ENCODE data around the gene THBD.

THBD gene

GRCh38 chr20:23061734-23062561 is 12.5 kb upstream of the THBD start:
- no peak for DNase-seq (ENCODE audit: low read depth)

GRCh38 chr20:23061262-23061661 is 11.8 kb upstream of the THBD start:
- no peak for DNase-seq (ENCODE audit: low read depth)

- DNase-seq (ENCODE audit: low read depth) = no peak
Measured at GRCh38 chr20:23060629-23061028, 11.2 kb upstream of the THBD start.

GRCh38 chr20:23059846-23060245 is 10.4 kb upstream of the THBD start:
- no peak for DNase-seq (ENCODE audit: low read depth)

GRCh38 chr20:23059001-23059400 is 9.5 kb upstream of the THBD start:
- no peak for DNase-seq (ENCODE audit: low read depth)

- no peak for DNase-seq (ENCODE audit: low read depth)
Measured at GRCh38 chr20:23058240-23058639, 8.8 kb upstream of the THBD start.

- DNase-seq (ENCODE audit: low read depth) = no peak
Measured at GRCh38 chr20:23052904-23053303, 3.4 kb upstream of the THBD start.

GRCh38 chr20:23050847-23051627 is 1.6 kb upstream of the THBD start:
- no peak for DNase-seq (ENCODE audit: low read depth)

GRCh38 chr20:23050076-23050838 is 785 bp upstream of the THBD start:
- no peak for DNase-seq (ENCODE audit: low read depth)

- DNase-seq (ENCODE audit: low read depth) = no peak
Measured at GRCh38 chr20:23048283-23049200, 930 bp downstream of the THBD start.

GRCh38 chr20:23047738-23048214 is 1.7 kb downstream of the THBD start:
- DNase-seq (ENCODE audit: low read depth) = no peak

GRCh38 chr20:23047001-23047737 is 2.3 kb downstream of the THBD start:
- DNase-seq (ENCODE audit: low read depth) = no peak

GRCh38 chr20:23046431-23046830 is 3.0 kb downstream of the THBD start:
- no peak for DNase-seq (ENCODE audit: low read depth)

- DNase-seq (ENCODE audit: low read depth) = no peak
Measured at GRCh38 chr20:23043376-23043775, 6.1 kb downstream of the THBD start.

- DNase-seq (ENCODE audit: low read depth) = no peak
Measured at GRCh38 chr20:23042270-23042669, 7.2 kb downstream of the THBD start.

GRCh38 chr20:23039885-23040508 is 9.5 kb downstream of the THBD start:
- DNase-seq (ENCODE audit: low read depth) = no peak

GRCh38 chr20:23039136-23039875 is 10.2 kb downstream of the THBD start:
- no peak for DNase-seq (ENCODE audit: low read depth)

GRCh38 chr20:23037017-23037481 is 12.4 kb downstream of the THBD start:
- no peak for DNase-seq (ENCODE audit: low read depth)

- DNase-seq (ENCODE audit: low read depth) = no peak
Measured at GRCh38 chr20:23036371-23036770, 13.1 kb downstream of the THBD start.

Data from stimulated activated CD8-positive, alpha-beta memory T cell treated with anti-CD3 and anti-CD28 coated beads, Interleukin-4, amount 100 ng/mL, for 24 hours (primary cell).